A549 (cell line): Measurements from ENCODE around the gene MGP. TPM values are rescaled to one million over a fixed set of nuclear protein-coding genes. Genes with fewer than 3 reads are reported as not detected.

ENCODE experiments used
- ATAC-seq, 2 experiments: fragments of 200-7000 bp in 1 of 2; fragments of >200 bp in 1 of 2; cut with Nextera tagmentation in 1 of 2; cut with Tn5 transposase in 1 of 2; 3 replicates each; pipeline versions ENCODE4 v1.8.0 to v1.9.1; 2018 to 2020; ENCODE audit warnings: mild to moderate bottlenecking in 1 of 2, moderate library complexity in 1 of 2
- CTCF ChIA-PET: fragments of 300-600 bp; sonication (Branson Sonifier 250); formaldehyde crosslinking; extraction: SDS; loops from one replicate; lab custom pipeline; 2021; ENCODE audit warnings: antibody characterized with exemption, inconsistent platforms; lab: Yijun Ruan, JAX
- POLR2A ChIA-PET: fragments of 350-600 bp; formaldehyde crosslinking; extraction: SDS; loops from one replicate; lab custom pipeline; 2021; ENCODE audit warnings: antibody characterized with exemption, inconsistent platforms; lab: Yijun Ruan, JAX
- DNase-seq, 2 experiments: peaks; one replicate each; pipeline versions ENCODE4 v3.0.0 to v3.0.0-alpha.2; 2011 to 2016; ENCODE audit warnings: low read depth in 1 of 2, low spot score in 1 of 2
- FAIRE-seq: peaks from 2 replicates; lab custom pipeline; 2011; peaks lifted over from hg19 to GRCh38; lab: Jason Lieb, UNC
- H3K27ac ChIP-seq, 2 experiments: fragments of >200 bp; sonication (Bioruptor Twin); formaldehyde crosslinking; 3 replicates each; pipeline ENCODE4 v1.5.1; 2016 to 2017
- H3K4me1 ChIP-seq: fragments of >200 bp; sonication (Bioruptor Twin); formaldehyde crosslinking; 3 replicates; pipeline ENCODE4 v1.6.1; 2016
- H3K4me2 ChIP-seq: fragments of >200 bp; sonication (Bioruptor Twin); formaldehyde crosslinking; 3 replicates; pipeline ENCODE4 v1.6.1; 2016
- H3K4me3 ChIP-seq: fragments of >200 bp; sonication (Bioruptor Twin); formaldehyde crosslinking; 3 replicates; pipeline ENCODE4 v1.5.1; 2016
- H3K9me3 ChIP-seq: fragments of >200 bp; sonication (Bioruptor Twin); formaldehyde crosslinking; 3 replicates; pipeline ENCODE4 v1.6.1; 2016
- BHLHE40 ChIP-seq: IDR thresholded peaks from 2 replicates; pipeline ENCODE4 v1.6.1; 2012; ENCODE audit warnings: low read depth, low read length, inconsistent platforms
- EHMT2 ChIP-seq: fragments of 200-600 bp; sonication (generic); IDR thresholded peaks from 2 replicates; pipeline ENCODE4 v1.6.1; 2016; ENCODE audit warnings: antibody characterized with exemption, low read depth, mild to moderate bottlenecking, moderate library complexity
- FOSB ChIP-seq: fragments of 250-450 bp; sonication (Bioruptor Pico); IDR thresholded peaks from 2 replicates; pipeline ENCODE4 v1.5.0; 2020; ENCODE audit warnings: mild to moderate bottlenecking, moderate library complexity
- GATA3 ChIP-seq: IDR thresholded peaks from 2 replicates; pipeline ENCODE4 v1.6.1; 2012; ENCODE audit warnings: borderline replicate concordance
- HOXA7 ChIP-seq: fragments of 250-450 bp; sonication (Bioruptor Pico); IDR thresholded peaks from 2 replicates; pipeline ENCODE4 v1.5.0; 2020; ENCODE audit warnings: mild to moderate bottlenecking, moderate library complexity
- HOXB5 ChIP-seq: fragments of 250-450 bp; sonication (Bioruptor Pico); IDR thresholded peaks from 2 replicates; pipeline ENCODE4 v1.5.0; 2020; ENCODE audit warnings: mild to moderate bottlenecking, moderate library complexity
- JUNB ChIP-seq: fragments of >200 bp; sonication (Bioruptor Twin); formaldehyde crosslinking; IDR thresholded peaks from 2 replicates; pipeline ENCODE4 v1.6.1; 2016
- KDM1A ChIP-seq: fragments of 200-600 bp; sonication (generic); IDR thresholded peaks from 2 replicates; pipeline ENCODE4 v1.6.1; 2016; ENCODE audit warnings: low read depth, mild to moderate bottlenecking
- KDM5A ChIP-seq: fragments of 200-600 bp; sonication (generic); IDR thresholded peaks from 2 replicates; pipeline ENCODE4 v1.6.1; 2016; ENCODE audit warnings: antibody characterized with exemption, mild to moderate bottlenecking
- MAFK ChIP-seq: fragments of 450-650 bp; IDR thresholded peaks from 2 replicates; pipeline ENCODE4 v1.6.1; 2014; ENCODE audit not compliant: partially characterized antibody
- NPAS2 ChIP-seq: fragments of 250-450 bp; sonication (Bioruptor Pico); IDR thresholded peaks from 2 replicates; pipeline ENCODE4 v1.8.0; 2022; ENCODE audit warnings: mild to moderate bottlenecking, moderate library complexity, borderline replicate concordance
- NR3C1 ChIP-seq: fragments of >200 bp; sonication (Bioruptor Twin); formaldehyde crosslinking; IDR thresholded peaks from 3 replicates; pipeline ENCODE4 v1.6.1; 2017
- PHF8 ChIP-seq: fragments of 200-600 bp; sonication (generic); IDR thresholded peaks from 2 replicates; pipeline ENCODE4 v1.6.1; 2016; ENCODE audit warnings: low read depth, mild to moderate bottlenecking, antibody characterized with exemption, moderate library complexity, borderline replicate concordance
- RAD21 ChIP-seq, 2 experiments: fragments of >200 bp in 1 of 2; sonication (Bioruptor Twin) in 1 of 2; formaldehyde crosslinking in 1 of 2; IDR thresholded peaks in 1 of 2; conservative IDR thresholded peaks in 1 of 2; 2 replicates in 1 of 2; 3 replicates in 1 of 2; pipeline ENCODE4 v1.6.1; 2012 to 2018; ENCODE audit warnings: inconsistent platforms in 1 of 2
- RARB ChIP-seq: fragments of 250-450 bp; sonication (Bioruptor Pico); IDR thresholded peaks from 2 replicates; pipeline ENCODE4 v1.8.0; 2021; ENCODE audit warnings: mild to moderate bottlenecking, moderate library complexity
- RFX5 ChIP-seq: fragments of 450-650 bp; IDR thresholded peaks from 2 replicates; pipeline ENCODE4 v1.7.1; 2014; ENCODE audit warnings: antibody characterized with exemption, mild to moderate bottlenecking, moderate library complexity
- SMC3 ChIP-seq: fragments of >200 bp; sonication (Bioruptor Twin); formaldehyde crosslinking; IDR thresholded peaks from 3 replicates; pipeline ENCODE4 v1.6.1; 2018; ENCODE audit warnings: inconsistent platforms
- SREBF2 ChIP-seq: fragments of 450-650 bp; IDR thresholded peaks from 2 replicates; pipeline ENCODE4 v1.6.1; 2014; ENCODE audit warnings: mild to moderate bottlenecking, moderate library complexity
- TFCP2L1 ChIP-seq: fragments of 250-450 bp; sonication (Bioruptor Pico); IDR thresholded peaks from 2 replicates; pipeline ENCODE4 v1.5.0; 2021; ENCODE audit warnings: mild to moderate bottlenecking
- ZC3H11A ChIP-seq: fragments of 450-650 bp; IDR thresholded peaks from 2 replicates; pipeline ENCODE4 v1.6.1; 2014; ENCODE audit warnings: antibody characterized with exemption, mild to moderate bottlenecking
- ZSCAN20 ChIP-seq: fragments of 250-450 bp; sonication (Bioruptor Pico); IDR thresholded peaks from 2 replicates; pipeline ENCODE4 v1.8.0; 2022; ENCODE audit warnings: mild to moderate bottlenecking, moderate library complexity
- WGBS: methylation state at CpG from one replicate; pipeline ENCODE4 v1.1.6; 2017; ENCODE audit errors: missing lambda C conversion rate; 5-methylcytosine and 5-hydroxymethylcytosine counted together
- polyA plus RNA-seq, 4 experiments: library from polyadenylated mRNA; depleted of rRNA in 3 of 4; stranded (reverse); fragments of >200 nt; fragmentation: RNase III in 1 of 4; extraction: RNeasy Plus Mini Kit Qiagen cat#74134 plus additional on column Dnase treatment in 1 of 4; gene quantifications; 2 replicates in 3 of 4; 3 replicates in 1 of 4; pipeline ENCODE4 v1.2.3, GENCODE V29; 2011 to 2017
- TF ChIP-seq, protein P1 (sequence below): fragments of 450-650 bp; IDR thresholded peaks from 2 replicates; pipeline ENCODE4 v1.6.1; 2014; ENCODE audit warnings: antibody characterized with exemption
- TF ChIP-seq, protein P2 (sequence below): fragments of 200-600 bp; sonication (generic); IDR thresholded peaks from 2 replicates; pipeline ENCODE4 v1.6.1; 2016; ENCODE audit warnings: antibody characterized with exemption, mild to moderate bottlenecking, moderate library complexity
- TF ChIP-seq, protein P3 (sequence below): fragments of >200 bp; sonication (Bioruptor Twin); formaldehyde crosslinking; IDR thresholded peaks from 2 replicates; pipeline ENCODE4 v1.6.1; 2016

Gene MGP
- polyA plus RNA-seq, 2 of the 4 experiments (the other 2 are of a cell fraction): 0.16 to 0.30 TPM

DNA sequence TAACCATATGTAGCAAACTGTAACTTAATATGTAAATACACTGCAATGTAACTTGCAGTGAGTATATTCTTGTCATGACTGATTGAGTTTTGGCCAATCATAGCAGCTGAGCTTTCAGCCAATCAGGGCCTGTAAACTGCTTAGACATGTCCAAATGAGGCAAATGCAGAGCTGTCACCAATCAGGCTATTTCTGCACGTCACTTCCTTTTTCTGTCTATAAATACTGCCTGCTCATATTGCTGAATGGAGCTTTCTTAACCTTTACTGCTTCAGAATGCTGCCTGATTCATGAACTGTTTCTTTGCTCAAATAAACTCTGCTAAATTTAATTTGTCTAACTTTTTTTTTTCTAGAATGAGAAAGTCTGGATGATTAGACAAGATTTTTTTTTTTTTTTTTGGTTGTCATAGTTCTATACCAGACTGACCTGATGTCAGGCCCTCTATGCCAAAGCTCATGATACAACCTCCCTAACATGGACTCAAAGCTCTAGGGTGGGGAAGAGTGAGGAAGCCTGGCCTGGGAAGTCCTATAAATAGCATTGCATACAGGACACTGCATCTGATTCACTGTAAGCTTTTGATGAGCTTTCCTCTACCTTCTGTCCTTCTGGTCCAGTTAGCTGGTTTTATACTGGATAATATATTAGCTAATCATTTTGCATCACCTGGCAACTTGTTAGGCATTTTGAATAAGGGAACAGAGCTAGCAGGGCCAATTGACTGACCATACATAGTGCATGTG lies 12.0 kb downstream of the MGP start:
- Histone ChIP-seq H3K9me3 (no peaks in the 10 kb centered on the region), H3K4me2 (no peak overlapping the region), H3K27ac (no peak overlapping the region), H3K4me3 (no peak overlapping the region), H3K4me1 (peaks cover 5% of the 10 kb centered on the region; the same call in 1 of the 3 replicates)
- DNase-seq (no peak), ATAC-seq (no peak), FAIRE-seq (no peak)
- ChIA-PET POLR2A (interaction anchor here (0.7 kb wide), 1 partner anchor 48 kb away, joined by 3 read pairs; no protein-coding TSS in a partner anchor), CTCF (interaction anchor here (0.6 to 1.2 kb wide), 3 partner anchors 11 to 1493 kb away, joined by 3 read pairs; no protein-coding TSS in a partner anchor)
- WGBS: 61% methylated on average over 1 of the region's 1 CpG
- TF ChIP-seq PHF8 (no peak), EHMT2 (no peak), KDM5A (no peak), KDM1A (no peak), RAD21 (conservative IDR thresholded peaks at IDR 0.05 in 1 of 2, IDR thresholded peaks at IDR 0.05 in 1 of 2) (no peak), FOSB (CRISPR knock-in tag) (no peak), BHLHE40 (no peak), SMC3 (no peak)

DNA sequence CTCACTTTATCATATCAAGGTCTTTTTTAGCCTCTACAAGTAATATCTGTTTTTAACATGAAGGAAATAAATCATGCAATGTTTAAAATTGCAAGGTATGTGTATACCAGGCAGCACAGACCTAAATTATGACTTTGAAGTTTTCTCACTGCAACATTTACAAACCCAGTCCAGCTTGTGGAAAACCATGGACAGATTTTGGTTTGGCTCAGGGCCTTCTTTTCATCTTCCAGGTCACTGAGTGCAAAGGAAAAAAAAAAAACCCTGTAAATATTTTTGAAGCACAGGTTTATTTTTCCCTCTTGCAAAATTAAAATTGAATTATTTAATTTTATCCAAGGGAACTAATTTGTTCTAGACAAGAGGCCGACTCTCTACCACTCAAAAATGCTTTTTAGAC lies 13.8 kb downstream of the MGP start:
- no peaks in the 10 kb centered on the region for H3K9me3 ChIP-seq
- ATAC-seq (no peak), DNase-seq (no peak), FAIRE-seq (no peak)
- H3K27ac ChIP-seq: no peak overlapping the region
- WGBS: 14% methylated on average over 1 of the region's 1 CpG
- POLR2A ChIA-PET: no interaction called here
- no peak overlapping the region for H3K4me2 ChIP-seq
- CTCF ChIA-PET: no interaction called here
- TF ChIP-seq, protein P1, sequence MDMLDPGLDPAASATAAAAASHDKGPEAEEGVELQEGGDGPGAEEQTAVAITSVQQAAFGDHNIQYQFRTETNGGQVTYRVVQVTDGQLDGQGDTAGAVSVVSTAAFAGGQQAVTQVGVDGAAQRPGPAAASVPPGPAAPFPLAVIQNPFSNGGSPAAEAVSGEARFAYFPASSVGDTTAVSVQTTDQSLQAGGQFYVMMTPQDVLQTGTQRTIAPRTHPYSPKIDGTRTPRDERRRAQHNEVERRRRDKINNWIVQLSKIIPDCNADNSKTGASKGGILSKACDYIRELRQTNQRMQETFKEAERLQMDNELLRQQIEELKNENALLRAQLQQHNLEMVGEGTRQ: no peak
- TF ChIP-seq PHF8 (no peak), MAFK (no peak), HOXA7 (CRISPR knock-in tag) (no peak), NR3C1 (no peak), TFCP2L1 (CRISPR knock-in tag) (no peak), JUNB (no peak), ZSCAN20 (no peak), RFX5 (no peak), SREBF2 (no peak), NPAS2 (CRISPR knock-in tag) (no peak), HOXB5 (no peak), RARB (no peak), ZC3H11A (no peak), GATA3 (no peak)
- TF ChIP-seq, protein P2, sequence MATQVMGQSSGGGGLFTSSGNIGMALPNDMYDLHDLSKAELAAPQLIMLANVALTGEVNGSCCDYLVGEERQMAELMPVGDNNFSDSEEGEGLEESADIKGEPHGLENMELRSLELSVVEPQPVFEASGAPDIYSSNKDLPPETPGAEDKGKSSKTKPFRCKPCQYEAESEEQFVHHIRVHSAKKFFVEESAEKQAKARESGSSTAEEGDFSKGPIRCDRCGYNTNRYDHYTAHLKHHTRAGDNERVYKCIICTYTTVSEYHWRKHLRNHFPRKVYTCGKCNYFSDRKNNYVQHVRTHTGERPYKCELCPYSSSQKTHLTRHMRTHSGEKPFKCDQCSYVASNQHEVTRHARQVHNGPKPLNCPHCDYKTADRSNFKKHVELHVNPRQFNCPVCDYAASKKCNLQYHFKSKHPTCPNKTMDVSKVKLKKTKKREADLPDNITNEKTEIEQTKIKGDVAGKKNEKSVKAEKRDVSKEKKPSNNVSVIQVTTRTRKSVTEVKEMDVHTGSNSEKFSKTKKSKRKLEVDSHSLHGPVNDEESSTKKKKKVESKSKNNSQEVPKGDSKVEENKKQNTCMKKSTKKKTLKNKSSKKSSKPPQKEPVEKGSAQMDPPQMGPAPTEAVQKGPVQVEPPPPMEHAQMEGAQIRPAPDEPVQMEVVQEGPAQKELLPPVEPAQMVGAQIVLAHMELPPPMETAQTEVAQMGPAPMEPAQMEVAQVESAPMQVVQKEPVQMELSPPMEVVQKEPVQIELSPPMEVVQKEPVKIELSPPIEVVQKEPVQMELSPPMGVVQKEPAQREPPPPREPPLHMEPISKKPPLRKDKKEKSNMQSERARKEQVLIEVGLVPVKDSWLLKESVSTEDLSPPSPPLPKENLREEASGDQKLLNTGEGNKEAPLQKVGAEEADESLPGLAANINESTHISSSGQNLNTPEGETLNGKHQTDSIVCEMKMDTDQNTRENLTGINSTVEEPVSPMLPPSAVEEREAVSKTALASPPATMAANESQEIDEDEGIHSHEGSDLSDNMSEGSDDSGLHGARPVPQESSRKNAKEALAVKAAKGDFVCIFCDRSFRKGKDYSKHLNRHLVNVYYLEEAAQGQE: no peak
- TF ChIP-seq, protein P3, sequence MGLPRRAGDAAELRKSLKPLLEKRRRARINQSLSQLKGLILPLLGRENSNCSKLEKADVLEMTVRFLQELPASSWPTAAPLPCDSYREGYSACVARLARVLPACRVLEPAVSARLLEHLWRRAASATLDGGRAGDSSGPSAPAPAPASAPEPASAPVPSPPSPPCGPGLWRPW: no peak
- H3K4me3 ChIP-seq: no peak overlapping the region
- peaks cover 5% of the 10 kb centered on the region; the same call in 1 of the 3 replicates for H3K4me1 ChIP-seq
